ENCODE measurements around the gene TRIM21. TPM values are rescaled to one million over a fixed set of nuclear protein-coding genes. Genes with fewer than 3 reads are reported as not detected.

TRIM21 gene
- total and polyA plus RNA-seq, 9 of the 15 experiments (the other 6 are each of a cell fraction or from before 2014, with no cell fraction given), result 9.2 to 21.1 (median 10.8) TPM

DNA sequence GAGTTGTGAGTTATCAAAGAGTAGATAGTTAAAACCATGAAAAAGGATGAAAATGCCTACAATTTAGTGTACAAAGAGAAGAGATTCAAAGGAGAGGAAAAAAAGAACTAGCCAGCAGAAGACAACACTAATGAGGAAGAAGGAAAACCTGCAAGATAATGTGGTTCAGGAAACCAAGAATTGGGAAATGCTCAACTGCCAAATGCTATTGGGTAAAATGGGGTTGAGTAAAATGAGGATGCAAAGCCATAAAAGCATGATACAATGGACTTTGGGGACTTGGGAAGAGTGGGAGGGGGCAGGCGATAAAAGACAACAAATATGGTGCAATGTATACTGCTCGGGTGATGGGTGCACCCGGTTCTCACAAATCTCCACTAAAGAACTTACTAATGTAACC, 48.0 kb upstream of the TRIM21 start:
- DNase-seq (ENCODE audit: extremely low read depth in 1 of 4, low spot score in 3 of 4), result no peak
- Histone ChIP-seq H3K9me1 (ENCODE audit: control insufficient read depth, insufficient read depth, low read length) (no peaks in the 10 kb centered on the region), H3K4me2 (ENCODE audit: insufficient read depth, low read length) (no peak overlapping the region), H3K27me3 (ENCODE audit: control insufficient read depth in 2 of 2, insufficient read depth in 2 of 2, low read length in 2 of 2) (no peaks in the 10 kb centered on the region; a peak in 1 of 5 replicates), H3K4me1 (replicated peaks in 1 of 2; ENCODE audit: control insufficient read depth in 2 of 2, insufficient read depth in 2 of 2, low read length in 2 of 2) (no peaks in the 10 kb centered on the region), H3K9ac (ENCODE audit: insufficient read depth in 1 of 2, low read depth in 2 of 2, low read length in 2 of 2) (no peak overlapping the region), H2AFZ (ENCODE audit: low read depth, low read length) (no peak overlapping the region), H3K4me3 (no peak overlapping the region), H3K9me3 (replicated peaks; ENCODE audit: control insufficient read depth, insufficient read depth, low read depth, low read length) (no peaks in the 10 kb centered on the region), H3K27ac (ENCODE audit: extremely low read depth, low read depth, low read length) (no peak overlapping the region), H3K79me2 (ENCODE audit: control insufficient read depth, insufficient read depth, low read length) (no peaks in the 10 kb centered on the region), H4K20me1 (replicated peaks; ENCODE audit: control insufficient read depth, insufficient read depth, low read length) (no peaks in the 10 kb centered on the region), H3K36me3 (ENCODE audit: control insufficient read depth, insufficient read depth, low read length) (no peaks in the 10 kb centered on the region)
- ChIA-PET POLR2A (no interaction called here), CTCF (ENCODE audit: low intra/inter-chr PET ratio) (no interaction called here)
- TF ChIP-seq, protein P1, sequence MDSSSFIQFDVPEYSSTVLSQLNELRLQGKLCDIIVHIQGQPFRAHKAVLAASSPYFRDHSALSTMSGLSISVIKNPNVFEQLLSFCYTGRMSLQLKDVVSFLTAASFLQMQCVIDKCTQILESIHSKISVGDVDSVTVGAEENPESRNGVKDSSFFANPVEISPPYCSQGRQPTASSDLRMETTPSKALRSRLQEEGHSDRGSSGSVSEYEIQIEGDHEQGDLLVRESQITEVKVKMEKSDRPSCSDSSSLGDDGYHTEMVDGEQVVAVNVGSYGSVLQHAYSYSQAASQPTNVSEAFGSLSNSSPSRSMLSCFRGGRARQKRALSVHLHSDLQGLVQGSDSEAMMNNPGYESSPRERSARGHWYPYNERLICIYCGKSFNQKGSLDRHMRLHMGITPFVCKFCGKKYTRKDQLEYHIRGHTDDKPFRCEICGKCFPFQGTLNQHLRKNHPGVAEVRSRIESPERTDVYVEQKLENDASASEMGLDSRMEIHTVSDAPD (CRISPR knock-in tag; IDR thresholded peaks at IDR 0.05), result no peak
- WGBS (ENCODE audit: insufficient coverage, low coverage, missing lambda C conversion rate), result 2% methylated on average over 3 of the region's 3 CpGs
- BruUV-seq (replicated peaks), result no TSS peak
- FAIRE-seq, result no peak
- in situ Hi-C loops (cut with MboI) (no loop called here), intact Hi-C loops (cut with micrococcal nuclease) (no loop called here)
- ATAC-seq, result no peak

DNA sequence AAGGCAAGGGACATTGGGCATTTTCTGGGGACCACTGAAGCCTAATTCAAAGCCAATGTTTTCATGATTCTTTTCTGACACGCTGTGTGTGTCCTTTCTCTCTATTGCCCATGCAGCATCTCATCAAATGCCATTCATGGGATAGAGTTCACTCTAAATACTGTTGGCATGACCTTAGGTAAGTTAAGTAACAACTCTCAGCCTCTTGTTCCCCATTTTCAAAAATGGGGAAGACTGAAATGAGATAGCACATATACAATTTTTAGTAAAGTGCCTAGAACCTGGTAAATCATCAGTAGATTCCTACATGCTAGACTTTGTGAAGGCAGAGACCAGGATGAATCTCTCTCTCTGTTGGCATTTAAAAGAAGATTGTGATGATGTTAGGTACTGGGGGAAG, 42.9 kb upstream of the TRIM21 start:
- in situ Hi-C loops (cut with MboI), result no loop called here
- H3K79me2 ChIP-seq (ENCODE audit: control insufficient read depth, insufficient read depth, low read length), result no peaks in the 10 kb centered on the region
- H3K36me3 ChIP-seq (ENCODE audit: control insufficient read depth, insufficient read depth, low read length), result no peaks in the 10 kb centered on the region
- WGBS (ENCODE audit: insufficient coverage, low coverage, missing lambda C conversion rate), result 0% methylated on average over 1 of the region's 1 CpG
- H3K4me1 ChIP-seq (replicated peaks in 1 of 2; ENCODE audit: control insufficient read depth in 2 of 2, insufficient read depth in 2 of 2, low read length in 2 of 2), result no peaks in the 10 kb centered on the region
- no peak for TF ChIP-seq ILK (tag; IDR thresholded peaks at IDR 0.05; ENCODE audit: borderline replicate concordance, low read depth)
- TF ChIP-seq NFXL1 (CRISPR knock-in tag; IDR thresholded peaks at IDR 0.05), result no peak
- no peak for TF ChIP-seq IFI16 (CRISPR knock-in tag; IDR thresholded peaks at IDR 0.05)
- TF ChIP-seq POLR2A (conservative IDR thresholded peaks at IDR 0.05), result no peak
- FAIRE-seq, result no peak
- no TSS peak for BruUV-seq (replicated peaks)
- peaks cover 0 to 6% of the 10 kb centered on the region in 2 experiments; a peak in 2 of 5 replicates for H3K27me3 ChIP-seq (ENCODE audit: control insufficient read depth in 2 of 2, insufficient read depth in 2 of 2, low read length in 2 of 2)
- POLR2A ChIA-PET, result no interaction called here
- H3K9ac ChIP-seq (ENCODE audit: insufficient read depth in 1 of 2, low read depth in 2 of 2, low read length in 2 of 2), result no peak overlapping the region
- H3K4me2 ChIP-seq (ENCODE audit: insufficient read depth, low read length), result no peak overlapping the region
- H3K27ac ChIP-seq (ENCODE audit: extremely low read depth, low read depth, low read length), result no peak overlapping the region
- no peak for ATAC-seq
- intact Hi-C loops (cut with micrococcal nuclease), result no loop called here
- H4K20me1 ChIP-seq (replicated peaks; ENCODE audit: control insufficient read depth, insufficient read depth, low read length), result no peaks in the 10 kb centered on the region
- no peak for DNase-seq (ENCODE audit: extremely low read depth in 1 of 4, low spot score in 3 of 4)
- H3K9me1 ChIP-seq (ENCODE audit: control insufficient read depth, insufficient read depth, low read length), result no peaks in the 10 kb centered on the region
- no peaks in the 10 kb centered on the region for H3K9me3 ChIP-seq (replicated peaks; ENCODE audit: control insufficient read depth, insufficient read depth, low read depth, low read length)
- CTCF ChIA-PET (ENCODE audit: low intra/inter-chr PET ratio), result no interaction called here
- no peak overlapping the region for H3K4me3 ChIP-seq
- no peak overlapping the region for H2AFZ ChIP-seq (ENCODE audit: low read depth, low read length)
